Fibroblast of skin of right biceps (primary cell): ENCODE measurements around the gene TAS2R8.
"Not testable (repeated sequence)": the region's sequence is repeated elsewhere in the genome, so short reads cannot be mapped to it uniquely, and the experiment has no call there.

Experiments
- DNase-seq: peaks from one replicate; pipeline ENCODE4 v3.0.0-alpha.2; 2013

The TAS2R8 gene

GRCh38 chr12:10807186-10807585 lies at the start of gene TAS2R8:
Gene TAS2R8 (minus strand): TSS chr12:10807286. CDS start chr12:10806980, 306 bp downstream.
- no peak for DNase-seq

DNA sequence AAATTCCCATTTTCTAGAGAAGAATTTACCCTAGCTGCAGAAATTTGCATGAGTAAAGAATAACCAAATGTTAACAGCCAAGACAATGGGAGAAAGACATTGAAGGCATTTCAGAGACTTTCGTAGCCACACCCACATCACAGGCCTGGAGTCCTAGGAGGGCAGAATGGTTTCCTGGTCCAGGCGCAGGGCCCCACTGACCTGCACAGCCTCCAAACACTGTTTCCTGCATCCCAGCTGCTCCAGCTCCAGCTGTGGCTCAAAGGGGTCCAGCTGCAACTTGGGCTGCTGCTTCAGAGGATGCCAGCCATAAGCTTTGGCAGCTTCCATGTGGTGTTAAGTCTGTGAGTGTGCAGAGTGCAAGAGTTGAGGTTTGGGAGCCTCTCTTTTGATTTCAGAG lies 48.7 kb upstream of the TAS2R8 start:
- no peak for DNase-seq

- no peak for DNase-seq
Observed at GRCh38 chr12:10853776-10854175, 46.7 kb upstream of the TAS2R8 start.

GRCh38 chr12:10851243-10851858 lies 44.3 kb upstream of the TAS2R8 start:
- no peak for DNase-seq

- no peak for DNase-seq
Observed at GRCh38 chr12:10849425-10849878, 42.4 kb upstream of the TAS2R8 start, which contains the start of gene PRR4. Gene PRR4 (minus strand): TSS chr12:10849475. CDS start chr12:10849437, 38 bp downstream.

DNA sequence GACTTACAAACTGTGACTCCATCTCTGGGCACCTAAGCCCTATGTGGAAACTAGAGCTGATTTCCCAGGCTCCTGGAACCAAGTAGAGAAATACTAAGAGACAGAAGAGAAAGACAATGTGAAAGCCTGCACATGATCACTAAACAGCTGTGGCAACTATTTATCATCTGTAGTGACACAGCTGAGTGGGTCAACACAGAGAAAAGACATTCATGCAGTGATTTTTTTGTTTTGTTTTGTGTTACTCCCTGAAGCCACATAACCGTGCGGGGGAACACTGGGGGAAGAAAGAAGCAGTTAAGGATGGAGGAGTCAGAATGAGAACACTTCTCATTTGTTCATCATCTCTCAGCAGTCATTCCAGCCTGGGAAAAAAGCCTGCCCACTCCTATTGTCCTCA lies 40.7 kb upstream of the TAS2R8 start:
- no peak for DNase-seq

DNA sequence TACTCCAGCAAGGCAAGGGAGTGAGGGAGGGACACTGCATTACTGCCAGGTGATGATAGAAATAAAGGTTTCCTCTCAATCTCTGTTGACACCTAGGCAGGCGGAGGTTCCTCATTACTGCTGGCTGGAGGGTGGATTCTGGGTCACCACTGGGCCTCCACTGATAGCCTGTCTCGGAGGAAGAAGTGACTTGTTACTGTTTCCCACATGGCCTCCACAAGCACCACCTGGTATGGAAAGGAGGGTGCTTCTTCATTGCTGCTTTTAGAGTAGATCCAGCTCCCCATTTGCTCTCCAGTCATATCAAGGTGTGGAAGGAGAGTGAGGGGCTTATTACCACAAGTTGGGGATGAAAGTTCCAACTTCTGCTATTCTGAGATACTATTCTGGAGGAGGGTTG lies 35.8 kb upstream of the TAS2R8 start:
- DNase-seq: no peak

- DNase-seq: no peak
Observed at GRCh38 chr12:10838461-10838860, 31.4 kb upstream of the TAS2R8 start.

DNA sequence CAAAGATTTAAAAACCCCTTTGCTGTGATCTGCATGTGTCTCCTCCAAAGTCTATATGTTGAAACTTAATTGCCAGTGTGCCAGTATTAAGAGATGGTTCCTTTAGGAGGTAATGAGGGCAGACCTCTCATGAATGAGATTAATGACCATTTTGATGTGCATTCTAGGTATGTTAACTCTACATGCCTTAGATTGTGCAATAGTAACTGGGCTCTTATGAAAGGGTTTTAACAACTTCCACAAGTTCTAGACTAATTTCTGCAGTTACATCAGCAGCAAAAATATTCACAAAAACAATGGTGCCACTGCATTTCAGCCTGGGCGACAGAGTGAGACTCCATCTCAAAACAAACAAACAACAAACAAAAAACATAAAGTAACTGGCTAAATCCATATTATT lies 22.9 kb upstream of the TAS2R8 start:
- no peak for DNase-seq

GRCh38 chr12:10826258-10826657 lies 19.2 kb upstream of the TAS2R8 start, which contains the start of gene TAS2R10:
Gene TAS2R10 (minus strand): TSS chr12:10826358. CDS start chr12:10826269, 89 bp downstream.
- DNase-seq: no peak

DNA sequence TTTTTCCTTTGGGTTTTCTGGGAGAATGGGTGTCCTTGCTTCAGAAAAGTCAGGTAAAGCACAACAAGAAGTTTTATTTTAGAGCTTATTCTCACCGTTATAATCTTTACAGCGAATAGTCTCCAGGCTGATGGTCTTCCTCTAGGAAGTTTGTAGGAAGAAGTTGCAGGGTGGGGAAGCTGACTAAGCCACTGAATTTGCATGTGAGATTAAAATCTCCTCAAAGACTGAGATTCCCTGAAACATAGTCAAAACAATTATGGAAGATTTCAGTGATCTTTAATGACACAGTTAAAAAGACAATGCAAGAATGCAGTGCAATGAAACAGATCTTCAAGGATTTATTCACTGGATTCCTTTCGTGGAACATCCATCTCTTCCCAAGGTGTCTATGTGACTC lies 17.9 kb upstream of the TAS2R8 start:
- DNase-seq: no peak

GRCh38 chr12:10811883-10812536 lies 4.9 kb upstream of the TAS2R8 start:
- no peak for DNase-seq

- no peak for DNase-seq
Observed at GRCh38 chr12:10810068-10810467, 3.0 kb upstream of the TAS2R8 start, which contains the start of gene TAS2R9. Gene TAS2R9 (minus strand): TSS chr12:10810168. CDS start chr12:10810075, 93 bp downstream.

DNA sequence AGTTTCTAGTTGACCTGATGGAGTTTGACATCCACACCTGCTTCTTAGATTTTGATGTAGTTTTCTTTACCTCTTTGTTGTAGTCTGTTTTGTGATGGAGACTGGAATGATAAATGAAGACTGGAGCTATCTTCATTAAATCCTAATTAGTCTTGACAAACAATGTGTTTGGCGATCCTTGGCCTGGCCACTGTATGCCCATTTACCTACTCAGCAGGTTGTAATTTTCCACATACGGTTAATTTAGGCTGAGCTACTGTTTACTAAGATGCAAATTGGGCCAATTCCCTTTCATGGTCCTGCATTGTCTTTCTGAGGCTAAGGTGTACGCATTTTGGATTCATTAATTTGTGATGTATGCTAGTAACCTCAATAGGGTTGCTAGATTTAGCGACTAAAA lies 4.5 kb downstream of the TAS2R8 start, which contains the start of gene TAS2R7:
Gene TAS2R7 (minus strand): TSS at position 41 of the 400 bp plus-strand sequence. CDS start 57 bp downstream, outside the sequence.
- DNase-seq: no peak

- no peak for DNase-seq
Observed at GRCh38 chr12:10801741-10802140, 5.3 kb downstream of the TAS2R8 start.

DNA sequence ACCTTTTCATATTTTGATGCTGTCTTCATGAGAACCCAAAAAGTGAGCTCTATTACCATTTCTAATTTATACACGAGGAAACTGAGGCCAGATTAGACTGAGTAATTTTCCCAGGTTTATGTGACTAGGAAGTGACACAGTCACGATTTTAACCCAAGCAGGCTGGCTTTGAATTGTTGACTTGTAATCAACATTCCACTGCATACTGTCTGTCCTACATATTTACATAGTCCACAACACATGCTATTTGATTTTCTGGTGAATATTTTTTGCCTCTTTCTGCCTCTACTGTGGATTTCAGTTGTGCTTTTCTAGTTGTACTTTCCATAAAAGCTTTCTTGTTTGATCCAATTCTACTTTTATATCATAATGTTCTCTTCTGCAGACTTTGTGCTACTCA lies 12.9 kb downstream of the TAS2R8 start:
- no peak for DNase-seq

DNA sequence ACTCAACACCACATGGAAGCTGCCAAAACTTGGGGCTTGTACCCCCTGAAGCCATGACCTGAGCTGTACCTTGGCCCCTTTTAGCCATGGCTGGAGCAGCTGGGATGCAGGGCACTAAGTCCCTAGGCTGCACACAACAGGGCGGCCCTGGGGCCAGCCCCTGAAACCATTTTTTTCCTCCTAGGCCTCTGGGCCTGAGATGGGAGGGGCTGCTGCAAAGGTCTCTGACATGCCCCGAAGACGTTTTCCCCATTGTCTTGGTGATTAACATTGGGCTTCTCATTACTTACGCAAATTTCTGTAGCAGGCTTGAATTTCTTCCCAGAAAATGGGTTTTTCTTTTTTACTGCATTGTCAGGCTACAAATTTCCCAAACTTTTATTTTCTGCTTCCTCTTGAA lies 15.3 kb downstream of the TAS2R8 start:
- not testable (repeated sequence) for DNase-seq

- no peak for DNase-seq
Observed at GRCh38 chr12:10783252-10783651, 23.8 kb downstream of the TAS2R8 start.

DNA sequence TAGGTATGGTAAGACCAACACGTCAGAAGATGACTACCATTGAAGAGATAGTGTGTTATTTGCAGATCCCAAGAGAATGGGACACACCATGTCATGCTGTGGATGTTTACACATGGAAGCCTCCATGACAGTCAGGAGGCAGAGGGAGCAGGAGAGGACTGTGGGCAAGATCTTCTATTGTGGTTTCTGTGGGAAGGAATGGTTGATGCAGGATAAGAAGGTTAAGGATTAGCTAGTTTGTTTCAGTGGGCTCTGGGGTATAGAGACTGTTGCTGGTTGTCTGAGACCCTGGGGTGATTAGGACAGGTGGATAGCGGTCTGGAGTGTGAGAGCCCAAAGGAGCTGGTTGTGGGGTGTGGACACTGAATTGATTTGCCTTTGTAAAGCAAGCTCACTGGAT lies 28.0 kb downstream of the TAS2R8 start:
- DNase-seq: no peak

DNA sequence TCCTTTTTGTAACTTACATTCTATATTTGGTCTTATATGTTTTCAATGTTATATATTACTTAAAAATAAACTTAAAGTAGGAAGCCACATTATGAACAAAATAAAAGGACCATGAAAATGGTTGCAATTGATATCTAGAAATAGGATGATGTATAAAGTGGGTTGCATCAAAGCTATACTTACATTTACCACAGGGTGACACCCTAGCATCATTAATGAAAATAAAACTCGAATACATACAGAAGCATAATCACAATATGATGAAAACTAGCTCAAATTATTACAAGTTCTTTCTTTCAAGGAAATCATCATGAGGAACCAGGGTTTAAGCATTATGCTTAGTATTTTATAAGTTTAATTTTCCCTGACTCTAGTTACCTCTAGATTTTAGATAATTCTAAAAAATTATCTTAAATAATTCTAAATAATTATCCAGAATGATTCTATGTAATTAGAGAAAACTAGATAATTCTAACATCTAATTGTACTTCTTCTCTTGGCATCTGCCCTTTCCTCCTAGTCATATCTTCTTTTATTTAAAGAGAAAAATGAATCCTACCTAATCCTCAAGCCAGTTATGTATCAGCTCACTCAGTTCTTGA lies 35.9 kb downstream of the TAS2R8 start:
- peak; percentile 22 for DNase-seq

DNA sequence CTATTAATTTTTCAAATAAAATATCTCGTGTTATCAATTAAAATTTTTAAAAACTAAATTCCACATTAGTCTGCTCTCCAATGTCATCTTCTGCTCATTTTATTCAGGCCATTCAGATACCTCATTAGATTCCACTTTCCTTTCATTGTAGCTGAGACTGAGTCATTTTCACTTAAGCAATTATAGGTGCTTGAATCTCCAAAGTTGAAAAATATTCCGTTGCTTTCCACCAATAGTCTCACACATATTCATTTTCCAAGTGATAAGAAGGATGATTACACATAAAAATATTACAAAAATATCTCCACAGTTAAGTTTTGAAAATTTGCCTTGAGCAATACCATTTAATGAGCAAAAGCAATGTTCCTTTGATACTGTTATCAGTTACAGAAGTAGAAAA lies 47.4 kb downstream of the TAS2R8 start:
- DNase-seq: no peak

DNA sequence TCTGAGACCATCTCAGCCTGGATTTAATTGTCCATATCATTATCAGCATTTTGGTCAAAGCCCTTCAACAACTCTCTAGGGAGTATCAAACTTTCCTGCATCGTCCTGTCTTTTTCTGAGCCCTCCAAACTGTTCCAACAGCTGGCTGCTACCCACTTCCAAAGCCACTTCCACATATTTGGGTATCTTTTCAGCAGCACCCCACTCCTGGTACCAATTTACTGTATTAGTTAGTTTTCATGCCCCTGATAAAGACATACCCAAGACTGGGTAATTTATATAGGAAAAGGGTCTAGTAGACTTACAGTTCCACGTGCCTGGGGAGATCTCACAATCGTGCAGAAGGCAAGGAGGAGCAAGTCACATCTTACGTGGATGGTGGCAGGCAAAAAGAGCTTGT lies 50.9 kb downstream of the TAS2R8 start:
- no peak for DNase-seq
